Epithelial cell of proximal tubule (primary cell): Measurements from ENCODE around the gene CD69. TPM values are rescaled to one million over a fixed set of nuclear protein-coding genes. Genes with fewer than 3 reads are reported as not detected.
"Not testable (repeated sequence)": the region's sequence is repeated elsewhere in the genome, so short reads cannot be mapped to it uniquely, and the experiment has no call there.

Experiments
- DNase-seq: peaks from one replicate; pipeline ENCODE4 v3.0.0-alpha.2; 2011; ENCODE audit warnings: low read depth
- H3K4me3 ChIP-seq: 2 replicates; pipeline ENCODE4 v1.5.1; 2011; ENCODE audit warnings: low read depth, mild to moderate bottlenecking, low read length
- total RNA-seq: library from RNA; depleted of rRNA; stranded (reverse); fragments of >200 nt; gene quantifications from 2 replicates; pipeline ENCODE4 v1.2.3, GENCODE V29; 2015
- TF ChIP-seq, protein P1 (sequence below): conservative IDR thresholded peaks from 2 replicates; pipeline ENCODE4 v1.5.1; 2012; ENCODE audit warnings: low read depth, mild to moderate bottlenecking, low read length

The CD69 gene
- total RNA-seq, 1 donor from 2014 or later, result 0.12 TPM

DNA sequence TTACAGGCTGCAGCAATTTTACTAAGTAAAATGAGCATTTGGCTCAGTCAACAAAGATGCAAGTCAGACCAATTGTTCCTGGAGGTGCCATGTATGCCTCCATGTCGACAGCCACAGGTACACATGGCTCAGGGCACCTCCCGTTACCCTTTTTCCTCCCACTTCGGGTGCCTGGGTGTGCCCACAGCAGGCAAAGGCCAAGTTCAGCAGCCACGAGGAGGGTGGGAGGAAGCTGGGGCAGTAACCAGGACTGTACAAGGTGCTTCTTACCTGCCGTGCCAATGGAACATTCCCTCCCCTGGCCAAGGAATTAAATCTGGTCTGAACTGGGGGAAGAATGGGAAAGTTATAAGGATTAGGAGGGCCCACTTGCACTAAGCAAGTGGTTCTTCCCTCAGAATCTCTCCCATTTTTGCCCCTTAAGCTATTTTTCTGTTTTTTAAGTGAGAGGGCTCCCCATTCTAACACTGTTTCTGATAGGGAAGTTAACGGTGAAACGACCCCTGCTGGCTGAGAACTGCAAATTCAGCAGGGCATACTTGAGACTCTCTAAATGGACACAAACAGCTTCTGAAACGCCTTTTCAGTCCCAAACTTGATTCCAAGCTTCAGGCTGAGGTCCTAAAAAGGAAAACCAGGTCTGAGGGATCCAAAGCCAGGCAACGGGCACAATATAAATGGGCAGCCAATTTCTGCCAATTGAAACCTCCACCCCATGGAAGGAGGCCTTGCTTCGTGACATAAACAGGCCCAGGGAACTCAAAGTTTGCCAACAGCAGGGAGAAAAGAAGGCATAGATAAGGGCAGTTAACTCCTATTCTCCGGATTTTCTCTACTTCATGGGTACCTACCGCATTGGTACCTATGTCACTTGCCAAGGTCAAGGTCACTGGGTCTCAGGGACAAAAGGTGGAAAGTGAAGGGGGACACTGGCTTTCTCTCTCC lies 52.6 kb downstream of the CD69 start:
- DNase-seq, result no peak
- H3K4me3 ChIP-seq, result no peak overlapping the region
- TF ChIP-seq, protein P1, sequence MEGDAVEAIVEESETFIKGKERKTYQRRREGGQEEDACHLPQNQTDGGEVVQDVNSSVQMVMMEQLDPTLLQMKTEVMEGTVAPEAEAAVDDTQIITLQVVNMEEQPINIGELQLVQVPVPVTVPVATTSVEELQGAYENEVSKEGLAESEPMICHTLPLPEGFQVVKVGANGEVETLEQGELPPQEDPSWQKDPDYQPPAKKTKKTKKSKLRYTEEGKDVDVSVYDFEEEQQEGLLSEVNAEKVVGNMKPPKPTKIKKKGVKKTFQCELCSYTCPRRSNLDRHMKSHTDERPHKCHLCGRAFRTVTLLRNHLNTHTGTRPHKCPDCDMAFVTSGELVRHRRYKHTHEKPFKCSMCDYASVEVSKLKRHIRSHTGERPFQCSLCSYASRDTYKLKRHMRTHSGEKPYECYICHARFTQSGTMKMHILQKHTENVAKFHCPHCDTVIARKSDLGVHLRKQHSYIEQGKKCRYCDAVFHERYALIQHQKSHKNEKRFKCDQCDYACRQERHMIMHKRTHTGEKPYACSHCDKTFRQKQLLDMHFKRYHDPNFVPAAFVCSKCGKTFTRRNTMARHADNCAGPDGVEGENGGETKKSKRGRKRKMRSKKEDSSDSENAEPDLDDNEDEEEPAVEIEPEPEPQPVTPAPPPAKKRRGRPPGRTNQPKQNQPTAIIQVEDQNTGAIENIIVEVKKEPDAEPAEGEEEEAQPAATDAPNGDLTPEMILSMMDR, result peak; percentile 90

DNA sequence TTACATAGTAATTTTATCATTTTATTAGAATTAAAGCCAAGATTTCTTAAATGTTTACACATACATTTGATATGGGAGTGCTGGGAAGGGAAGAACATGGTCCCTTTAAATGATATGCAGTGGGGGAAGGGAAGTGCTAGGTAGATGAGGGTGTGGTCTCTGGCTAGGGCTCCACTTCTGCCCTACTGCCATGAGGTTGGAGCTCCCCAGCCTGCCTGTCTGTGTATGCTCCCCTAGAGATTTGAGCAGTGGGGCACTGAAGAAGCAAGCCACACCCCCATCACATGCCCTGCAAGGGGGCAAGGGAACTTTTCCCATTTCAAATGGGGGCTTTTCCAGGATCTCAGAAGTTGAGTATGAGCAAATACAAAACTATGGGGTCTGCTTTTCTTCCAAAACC lies 53.3 kb downstream of the CD69 start:
- no peak for DNase-seq
- TF ChIP-seq, protein P1, result no peak
- H3K4me3 ChIP-seq, result no peak overlapping the region

DNA sequence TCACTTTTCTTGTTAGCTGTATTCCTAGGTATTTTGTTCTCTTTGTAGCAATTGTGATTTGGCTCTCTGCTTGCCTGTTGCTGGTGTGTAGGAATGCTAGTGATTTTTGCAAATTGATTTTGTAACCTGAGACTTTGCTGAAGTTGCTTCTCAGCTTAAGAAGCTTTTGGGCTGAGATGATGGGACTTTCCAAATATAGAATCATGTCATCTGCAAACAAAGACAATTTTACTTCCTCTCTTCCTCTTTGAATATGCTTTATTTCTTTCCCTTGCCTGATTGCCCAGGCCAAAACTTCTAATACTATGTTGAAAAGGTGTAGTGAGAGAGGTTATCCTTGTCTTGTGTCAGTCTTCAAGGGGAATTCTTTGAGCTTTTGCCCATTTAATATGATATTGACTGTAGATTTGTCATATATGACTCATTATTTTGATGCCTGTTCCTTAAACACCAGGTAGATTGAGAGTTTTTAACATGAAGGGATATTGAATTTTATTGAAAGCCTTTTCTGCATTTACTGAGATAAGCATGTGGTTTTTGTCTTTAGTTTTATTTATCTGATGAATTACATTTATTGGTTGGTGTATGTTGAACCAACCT lies 54.5 kb downstream of the CD69 start:
- no peak for DNase-seq
- TF ChIP-seq, protein P1, result no peak
- no peak overlapping the region for H3K4me3 ChIP-seq

GRCh38 chr12:9704561-9704960 lies 56.1 kb downstream of the CD69 start:
- not testable (repeated sequence) for H3K4me3 ChIP-seq, DNase-seq

Other genes with a start within 250 kb of the CD69 start
- not detected in 2 replicates for gene KLRB1, start 153.0 kb downstream of the CD69 start, total RNA-seq
- gene CLEC2D, start 91.2 kb downstream of the CD69 start, total RNA-seq, result 1.7 and 3.2 TPM in 2 replicates
- gene CLECL1, start 27.8 kb downstream of the CD69 start, total RNA-seq, result not detected in 2 replicates
- not detected in 2 replicates for gene KLRF1, start 66.6 kb upstream of the CD69 start, total RNA-seq
- not detected in 2 replicates for gene CLEC2B, start 108.5 kb upstream of the CD69 start, total RNA-seq
- gene KLRF2, start 120.6 kb upstream of the CD69 start, total RNA-seq, result not detected in 2 replicates
- gene CLEC2A, start 171.5 kb upstream of the CD69 start, total RNA-seq, result not detected in 2 replicates
- not detected in 2 replicates for gene CLEC12A, start 210.5 kb upstream of the CD69 start, total RNA-seq
- gene CLEC1B, start 238.2 kb upstream of the CD69 start, total RNA-seq, result not detected in 2 replicates
- gene CLEC12B, start 249.7 kb upstream of the CD69 start, total RNA-seq, result not detected in 2 replicates